Endodermal cell (in vitro differentiated cells): ENCODE measurements around the gene PMFBP1. TPM values are rescaled to one million over a fixed set of nuclear protein-coding genes. Genes with fewer than 3 reads are reported as not detected.

ENCODE experiments used
- DNase-seq: peaks from one replicate; pipeline ENCODE4 v3.0.0-alpha.2; 2017
- H3K27ac ChIP-seq: 2 replicates; pipeline ENCODE4 v1.5.1; 2013; ENCODE audit warnings: mild to moderate bottlenecking, low read depth, low read length, moderate library complexity
- H3K27me3 ChIP-seq: 2 replicates; pipeline ENCODE4 v1.6.1; 2013; ENCODE audit warnings: mild to moderate bottlenecking, low read length, moderate library complexity; ENCODE audit not compliant: insufficient read depth, control insufficient read depth, poor library complexity, severe bottlenecking
- H3K36me3 ChIP-seq: 2 replicates; pipeline ENCODE4 v1.7.0; 2013; ENCODE audit warnings: mild to moderate bottlenecking, low read length, moderate library complexity; ENCODE audit not compliant: control insufficient read depth, insufficient read depth
- H3K4me1 ChIP-seq: one replicate; pipeline ENCODE4 v1.7.0; 2013; ENCODE audit warnings: low read length; ENCODE audit not compliant: control insufficient read depth, insufficient read depth
- H3K4me3 ChIP-seq: 2 replicates; pipeline ENCODE4 v1.5.1; 2013; ENCODE audit warnings: mild to moderate bottlenecking, low read length, moderate library complexity
- H3K9ac ChIP-seq: 2 replicates; pipeline ENCODE4 v1.6.1; 2013; ENCODE audit warnings: mild to moderate bottlenecking, low read length, moderate library complexity; ENCODE audit not compliant: poor library complexity, severe bottlenecking; ENCODE audit errors: extremely low read depth
- H3K9me3 ChIP-seq: 2 replicates; pipeline ENCODE4 v1.6.1; 2013; ENCODE audit warnings: mild to moderate bottlenecking, low read length, moderate library complexity; ENCODE audit not compliant: control insufficient read depth
- H3K27ac Mint-ChIP-seq: 2 replicates; pipeline ENCODE4 v1.8.0; 2020; ENCODE audit warnings: mixed read lengths
- H3K27me3 Mint-ChIP-seq: 2 replicates; pipeline ENCODE4 v1.8.0; 2021; ENCODE audit warnings: mild to moderate bottlenecking, mixed read lengths; ENCODE audit not compliant: insufficient read depth
- H3K36me3 Mint-ChIP-seq: 2 replicates; pipeline ENCODE4 v1.8.0; 2020; ENCODE audit warnings: low read depth, mixed read lengths
- H3K4me1 Mint-ChIP-seq: 2 replicates; pipeline ENCODE4 v1.8.0; 2020; ENCODE audit warnings: mixed read lengths
- H3K4me3 Mint-ChIP-seq: 2 replicates; pipeline ENCODE4 v1.8.0; 2020; ENCODE audit warnings: mild to moderate bottlenecking, moderate library complexity, mixed read lengths
- H3K9me3 Mint-ChIP-seq: 2 replicates; pipeline ENCODE4 v1.8.0; 2020; ENCODE audit warnings: mild to moderate bottlenecking, mixed read lengths
- WGBS, 2 experiments: methylation state at CpG; one replicate each; pipeline versions ENCODE4 v1.1.5 to v1.1.7; 2013; ENCODE audit warnings: missing lambda C conversion rate in 2 of 2, mixed read lengths in 1 of 2; ENCODE audit not compliant: insufficient coverage in 1 of 2, insufficient read length in 1 of 2; 5-methylcytosine and 5-hydroxymethylcytosine counted together
- total RNA-seq, 2 donors: library from RNA; stranded (reverse); fragmentation: NEBNext Ultra II Directional in 1 of 2; extraction: Animal tissue kit (Norgen Biotek cat#: 25700) in 1 of 2; gene quantifications; 2 replicates in 1 of 2; 3 replicates in 1 of 2; pipeline ENCODE4 v1.2.1, GENCODE V29; 2021
- TF ChIP-seq, protein P1 (sequence below): fragments of 200-600 bp; sonication (generic); conservative IDR thresholded peaks from 2 replicates; pipeline ENCODE4 v1.5.0; 2021; ENCODE audit warnings: antibody characterized with exemption, mild to moderate bottlenecking

The PMFBP1 gene
- total RNA-seq, 2 donors from 2014 or later, result 2.1 to 4.1 TPM

GRCh38 chr16:72142476-72142875 lies 29.5 kb downstream of the PMFBP1 start:
- Mint-ChIP-seq H3K27ac (no peak overlapping the region), H3K4me3 (no peak overlapping the region), H3K4me1 (peaks cover 5% of the 10 kb centered on the region), H3K27me3 (peaks cover 2% of the 10 kb centered on the region), H3K36me3 (no peaks in the 10 kb centered on the region), H3K9me3 (peaks cover 4% of the 10 kb centered on the region)
- Histone ChIP-seq H3K9me3 (no peaks in the 10 kb centered on the region), H3K4me1 (no peaks in the 10 kb centered on the region), H3K36me3 (no peaks in the 10 kb centered on the region), H3K9ac (no peak overlapping the region), H3K27me3 (no peaks in the 10 kb centered on the region), H3K27ac (no peak overlapping the region), H3K4me3 (no peak overlapping the region)
- no peak for DNase-seq
- TF ChIP-seq, protein P1, sequence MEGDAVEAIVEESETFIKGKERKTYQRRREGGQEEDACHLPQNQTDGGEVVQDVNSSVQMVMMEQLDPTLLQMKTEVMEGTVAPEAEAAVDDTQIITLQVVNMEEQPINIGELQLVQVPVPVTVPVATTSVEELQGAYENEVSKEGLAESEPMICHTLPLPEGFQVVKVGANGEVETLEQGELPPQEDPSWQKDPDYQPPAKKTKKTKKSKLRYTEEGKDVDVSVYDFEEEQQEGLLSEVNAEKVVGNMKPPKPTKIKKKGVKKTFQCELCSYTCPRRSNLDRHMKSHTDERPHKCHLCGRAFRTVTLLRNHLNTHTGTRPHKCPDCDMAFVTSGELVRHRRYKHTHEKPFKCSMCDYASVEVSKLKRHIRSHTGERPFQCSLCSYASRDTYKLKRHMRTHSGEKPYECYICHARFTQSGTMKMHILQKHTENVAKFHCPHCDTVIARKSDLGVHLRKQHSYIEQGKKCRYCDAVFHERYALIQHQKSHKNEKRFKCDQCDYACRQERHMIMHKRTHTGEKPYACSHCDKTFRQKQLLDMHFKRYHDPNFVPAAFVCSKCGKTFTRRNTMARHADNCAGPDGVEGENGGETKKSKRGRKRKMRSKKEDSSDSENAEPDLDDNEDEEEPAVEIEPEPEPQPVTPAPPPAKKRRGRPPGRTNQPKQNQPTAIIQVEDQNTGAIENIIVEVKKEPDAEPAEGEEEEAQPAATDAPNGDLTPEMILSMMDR, result no peak
- WGBS, 2 experiments, result no CpG with 5 or more reads among the region's 1 CpG

- TF ChIP-seq, protein P1, result no peak
- Histone ChIP-seq H3K9ac (no peak overlapping the region), H3K9me3 (no peaks in the 10 kb centered on the region), H3K4me1 (no peaks in the 10 kb centered on the region), H3K27me3 (no peaks in the 10 kb centered on the region), H3K27ac (no peak overlapping the region), H3K36me3 (no peaks in the 10 kb centered on the region), H3K4me3 (no peak overlapping the region)
- peaks cover 2% of the 10 kb centered on the region for H3K27me3 Mint-ChIP-seq
- no peak for DNase-seq
- no peaks in the 10 kb centered on the region for H3K36me3 Mint-ChIP-seq
- no peaks in the 10 kb centered on the region for H3K9me3 Mint-ChIP-seq
- 91 to 100% methylated on average over 2 of the region's 2 CpGs for whole genome bisulfite sequencing, 2 experiments
- H3K4me1 Mint-ChIP-seq, result peaks cover 5% of the 10 kb centered on the region
- no peak overlapping the region for H3K4me3 Mint-ChIP-seq
- H3K27ac Mint-ChIP-seq, result no peak overlapping the region
Measured at GRCh38 chr16:72139908-72140307, 32.0 kb downstream of the PMFBP1 start.

- Histone ChIP-seq H3K4me1 (no peaks in the 10 kb centered on the region), H3K4me3 (no peak overlapping the region), H3K9ac (no peak overlapping the region), H3K36me3 (no peaks in the 10 kb centered on the region), H3K27me3 (no peaks in the 10 kb centered on the region), H3K27ac (no peak overlapping the region), H3K9me3 (no peaks in the 10 kb centered on the region)
- H3K27me3 Mint-ChIP-seq, result no peaks in the 10 kb centered on the region
- peaks cover 5% of the 10 kb centered on the region for H3K4me1 Mint-ChIP-seq
- H3K9me3 Mint-ChIP-seq, result no peaks in the 10 kb centered on the region
- H3K27ac Mint-ChIP-seq, result no peak overlapping the region
- no peak for DNase-seq
- WGBS, 2 experiments, result 83 to 92% methylated on average over 1 to 4 of the region's 4 CpGs
- no peak overlapping the region for H3K4me3 Mint-ChIP-seq
- no peaks in the 10 kb centered on the region for H3K36me3 Mint-ChIP-seq
- TF ChIP-seq, protein P1, result no peak
Measured at GRCh38 chr16:72138064-72138572, 33.8 kb downstream of the PMFBP1 start.
